Activated effector memory CD4-positive, alpha-beta T cell treated with anti-CD3 and anti-CD28 coated beads, Interleukin-2, amount 50 U/mL, for 16 hours (primary cell): ENCODE measurements around the gene AGMO.

ENCODE experiments used
- DNase-seq: peaks from one replicate; pipeline ENCODE4 v3.0.0-alpha.2; 2020

AGMO gene

GRCh38 chr7:15561835-15562234, at the start of gene AGMO:
AGMO (minus strand) TSS chr7:15562015.
- no peak for DNase-seq

- DNase-seq: no peak
Observed at GRCh38 chr7:15610503-15610902, 48.7 kb upstream of the AGMO start.

- no peak for DNase-seq
Observed at GRCh38 chr7:15609287-15609686, 47.5 kb upstream of the AGMO start.

GRCh38 chr7:15607529-15608210, 45.9 kb upstream of the AGMO start:
- no peak for DNase-seq

- no peak for DNase-seq
Observed at GRCh38 chr7:15606561-15606960, 44.7 kb upstream of the AGMO start.

GRCh38 chr7:15604166-15604565, 42.4 kb upstream of the AGMO start:
- DNase-seq: no peak

GRCh38 chr7:15603124-15603523, 41.3 kb upstream of the AGMO start:
- DNase-seq: no peak

- no peak for DNase-seq
Observed at GRCh38 chr7:15602236-15602635, 40.4 kb upstream of the AGMO start.

- DNase-seq: no peak
Observed at GRCh38 chr7:15601175-15601574, 39.4 kb upstream of the AGMO start.

GRCh38 chr7:15600298-15600697, 38.5 kb upstream of the AGMO start:
- DNase-seq: no peak

GRCh38 chr7:15594461-15594860, 32.6 kb upstream of the AGMO start:
- DNase-seq: no peak

GRCh38 chr7:15593382-15593781, 31.6 kb upstream of the AGMO start:
- no peak for DNase-seq

- no peak for DNase-seq
Observed at GRCh38 chr7:15586266-15586665, 24.5 kb upstream of the AGMO start.

GRCh38 chr7:15584575-15584974, 22.8 kb upstream of the AGMO start:
- DNase-seq: no peak

GRCh38 chr7:15582773-15583172, 21.0 kb upstream of the AGMO start:
- no peak for DNase-seq

- no peak for DNase-seq
Observed at GRCh38 chr7:15581352-15581951, 19.6 kb upstream of the AGMO start.

GRCh38 chr7:15580604-15581351, 19.0 kb upstream of the AGMO start:
- DNase-seq: no peak

- DNase-seq: no peak
Observed at GRCh38 chr7:15577600-15577999, 15.8 kb upstream of the AGMO start.

- no peak for DNase-seq
Observed at GRCh38 chr7:15571301-15571878, 9.6 kb upstream of the AGMO start.

- no peak for DNase-seq
Observed at GRCh38 chr7:15567652-15568051, 5.8 kb upstream of the AGMO start.

- DNase-seq: no peak
Observed at GRCh38 chr7:15567036-15567435, 5.2 kb upstream of the AGMO start.

- DNase-seq: no peak
Observed at GRCh38 chr7:15566476-15566875, 4.7 kb upstream of the AGMO start.

- DNase-seq: no peak
Observed at GRCh38 chr7:15560968-15561367, 847 bp downstream of the AGMO start.

GRCh38 chr7:15559416-15559928, 2.3 kb downstream of the AGMO start:
- no peak for DNase-seq
